OCI-LY3 (cell line): ENCODE measurements around the gene ETDB.
A peak's percentile ranks its signal among the peaks of the same experiment; 100 is the strongest.

Experiments used
- H2AFZ ChIP-seq: fragments of 200-600, 300-600 bp; shearing (Covaris generic); 2 replicates; pipeline ENCODE4 v1.6.0; 2014; ENCODE audit warnings: antibody characterized with exemption, low read depth, low read length
- H3K27ac ChIP-seq: fragments of 200-600, 300-600 bp; sonication (generic); 2 replicates; pipeline ENCODE4 v1.5.1; 2014; ENCODE audit warnings: mild to moderate bottlenecking, low read length, moderate library complexity, mixed read lengths
- H3K27me3 ChIP-seq: fragments of 200-600, 300-600 bp; sonication (generic); 2 replicates; pipeline ENCODE4 v1.6.1; 2014; ENCODE audit warnings: low read depth, low read length, mixed read lengths
- H3K36me3 ChIP-seq: fragments of 200-600, 300-600 bp; sonication (generic); replicated peaks from 2 replicates; pipeline ENCODE3; 2014; ENCODE audit warnings: low read depth, low read length, mixed read lengths
- H3K4me1 ChIP-seq: fragments of 300-600, 200-600 bp; sonication (generic); 2 replicates; pipeline ENCODE4 v1.6.1; 2014; ENCODE audit warnings: low read length, mixed read lengths
- H3K4me2 ChIP-seq: fragments of 200-600, 300-600 bp; sonication (generic); 2 replicates; pipeline ENCODE4 v1.6.1; 2014; ENCODE audit warnings: low read length, mixed read lengths
- H3K4me3 ChIP-seq: fragments of 300-600, 200-600 bp; sonication (generic); 2 replicates; pipeline ENCODE4 v1.5.1; 2014; ENCODE audit warnings: antibody characterized with exemption, mild to moderate bottlenecking, low read length, moderate library complexity
- H3K79me2 ChIP-seq: fragments of 300-600, 200-600 bp; shearing (Covaris generic); 2 replicates; pipeline ENCODE4 v1.6.1; 2014; ENCODE audit warnings: mild to moderate bottlenecking, low read length, mixed read lengths
- H3K9ac ChIP-seq: fragments of 300-600, 200-600 bp; shearing (Covaris generic); 2 replicates; pipeline ENCODE4 v1.6.0; 2014; ENCODE audit warnings: mild to moderate bottlenecking, low read length, moderate library complexity
- H3K9me3 ChIP-seq: fragments of 200-600, 300-600 bp; shearing (Covaris generic); 2 replicates; pipeline ENCODE4 v1.6.1; 2014; ENCODE audit warnings: low read length, mixed read lengths; ENCODE audit not compliant: insufficient read depth
- H4K20me1 ChIP-seq: fragments of 200-600, 300-600 bp; sonication (generic); 2 replicates; pipeline ENCODE4 v1.6.1; 2016; ENCODE audit warnings: low read length, mixed read lengths; ENCODE audit not compliant: insufficient read depth
- EZH2phosphoT487 ChIP-seq: fragments of 200-600 bp; shearing (Covaris generic); IDR thresholded peaks from 2 replicates; pipeline ENCODE4 v1.6.1; 2018; ENCODE audit warnings: antibody characterized with exemption, mixed run types, low read depth
- TF ChIP-seq, protein P1 (sequence below): fragments of 200-600, 300-600 bp; sonication (generic); IDR thresholded peaks from 2 replicates; pipeline ENCODE4 v1.5.1; 2014; ENCODE audit warnings: antibody characterized with exemption, low read length, low read depth

The ETDB gene

DNA sequence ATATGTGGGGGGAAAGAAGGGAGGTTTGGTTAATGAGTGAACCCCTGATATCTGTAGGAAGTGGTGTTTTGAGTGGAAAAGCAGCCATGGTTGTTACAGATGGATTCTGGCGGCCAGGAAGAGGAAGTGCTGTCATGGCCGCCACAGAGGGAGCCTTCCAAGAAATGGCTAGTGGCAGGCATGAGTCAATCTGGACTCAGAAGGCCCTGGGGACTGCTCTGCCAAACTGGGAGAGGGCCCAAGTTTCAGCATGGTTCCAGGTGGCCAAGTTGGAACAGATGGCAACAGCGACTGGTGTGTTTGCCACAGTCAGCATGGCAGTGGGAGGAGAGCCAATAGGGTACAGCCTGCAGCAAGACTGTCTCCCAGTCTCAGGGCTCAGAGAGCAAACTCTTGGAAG is 32.5 kb downstream of the ETDB start:
- no peaks in the 10 kb centered on the region for H3K79me2 ChIP-seq
- H3K4me3 ChIP-seq, result no peak overlapping the region
- no peaks in the 10 kb centered on the region for H4K20me1 ChIP-seq
- H3K27ac ChIP-seq, result no peak overlapping the region
- TF ChIP-seq EZH2phosphoT487, result no peak
- no peaks in the 10 kb centered on the region for H3K27me3 ChIP-seq
- no peak overlapping the region for H2AFZ ChIP-seq
- no peaks in the 10 kb centered on the region for H3K9me3 ChIP-seq
- no peak overlapping the region for H3K9ac ChIP-seq
- no peak overlapping the region for H3K4me2 ChIP-seq
- peaks cover 10% of the 10 kb centered on the region; the same call in 1 of the 2 replicates for H3K4me1 ChIP-seq
- H3K36me3 ChIP-seq, result no peaks in the 10 kb centered on the region

DNA sequence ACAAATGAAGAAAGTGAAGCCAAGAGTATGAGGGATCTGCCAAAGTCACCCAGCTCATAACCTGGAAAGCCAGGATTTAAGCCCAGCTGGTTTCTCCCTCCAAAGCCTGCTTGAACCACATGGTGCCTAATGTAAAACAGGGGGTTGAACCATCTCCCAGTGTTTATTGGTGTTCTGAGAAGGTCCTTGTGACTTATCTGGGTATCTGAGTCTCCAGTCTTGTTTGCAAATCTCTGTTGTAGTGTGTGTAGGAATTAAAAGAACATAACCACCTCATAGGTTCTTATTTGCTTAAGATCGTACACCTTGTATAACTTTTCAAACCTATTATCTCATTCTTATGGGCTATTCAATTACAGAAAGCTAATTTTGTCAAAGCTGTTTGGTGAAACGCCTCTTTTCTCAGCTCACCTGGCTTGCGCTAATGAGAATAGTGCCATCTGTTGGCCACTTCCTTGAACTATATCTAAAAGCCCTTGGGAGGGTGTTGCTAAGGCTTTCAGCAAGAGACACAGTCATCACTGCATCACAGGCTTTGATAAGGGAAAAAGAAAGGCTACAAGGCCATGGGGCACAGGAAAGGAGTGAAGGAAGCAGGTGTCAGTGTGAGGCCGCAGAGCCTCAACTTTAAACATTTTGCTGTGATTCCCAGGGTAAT is 34.0 kb downstream of the ETDB start:
- no peak overlapping the region for H3K27ac ChIP-seq
- peak overlapping the region; percentile 28 for H3K4me2 ChIP-seq
- peak overlapping the region; percentile 95 for H2AFZ ChIP-seq
- no peak overlapping the region for H3K9ac ChIP-seq
- H3K4me1 ChIP-seq, result peaks cover 10% of the 10 kb centered on the region; the same call in 1 of the 2 replicates
- H4K20me1 ChIP-seq, result no peaks in the 10 kb centered on the region
- H3K79me2 ChIP-seq, result no peaks in the 10 kb centered on the region
- TF ChIP-seq, protein P1, sequence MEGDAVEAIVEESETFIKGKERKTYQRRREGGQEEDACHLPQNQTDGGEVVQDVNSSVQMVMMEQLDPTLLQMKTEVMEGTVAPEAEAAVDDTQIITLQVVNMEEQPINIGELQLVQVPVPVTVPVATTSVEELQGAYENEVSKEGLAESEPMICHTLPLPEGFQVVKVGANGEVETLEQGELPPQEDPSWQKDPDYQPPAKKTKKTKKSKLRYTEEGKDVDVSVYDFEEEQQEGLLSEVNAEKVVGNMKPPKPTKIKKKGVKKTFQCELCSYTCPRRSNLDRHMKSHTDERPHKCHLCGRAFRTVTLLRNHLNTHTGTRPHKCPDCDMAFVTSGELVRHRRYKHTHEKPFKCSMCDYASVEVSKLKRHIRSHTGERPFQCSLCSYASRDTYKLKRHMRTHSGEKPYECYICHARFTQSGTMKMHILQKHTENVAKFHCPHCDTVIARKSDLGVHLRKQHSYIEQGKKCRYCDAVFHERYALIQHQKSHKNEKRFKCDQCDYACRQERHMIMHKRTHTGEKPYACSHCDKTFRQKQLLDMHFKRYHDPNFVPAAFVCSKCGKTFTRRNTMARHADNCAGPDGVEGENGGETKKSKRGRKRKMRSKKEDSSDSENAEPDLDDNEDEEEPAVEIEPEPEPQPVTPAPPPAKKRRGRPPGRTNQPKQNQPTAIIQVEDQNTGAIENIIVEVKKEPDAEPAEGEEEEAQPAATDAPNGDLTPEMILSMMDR, result peak; percentile 72
- TF ChIP-seq EZH2phosphoT487, result no peak
- no peaks in the 10 kb centered on the region for H3K9me3 ChIP-seq
- H3K36me3 ChIP-seq, result no peaks in the 10 kb centered on the region
- no peaks in the 10 kb centered on the region for H3K27me3 ChIP-seq
- no peak overlapping the region for H3K4me3 ChIP-seq

DNA sequence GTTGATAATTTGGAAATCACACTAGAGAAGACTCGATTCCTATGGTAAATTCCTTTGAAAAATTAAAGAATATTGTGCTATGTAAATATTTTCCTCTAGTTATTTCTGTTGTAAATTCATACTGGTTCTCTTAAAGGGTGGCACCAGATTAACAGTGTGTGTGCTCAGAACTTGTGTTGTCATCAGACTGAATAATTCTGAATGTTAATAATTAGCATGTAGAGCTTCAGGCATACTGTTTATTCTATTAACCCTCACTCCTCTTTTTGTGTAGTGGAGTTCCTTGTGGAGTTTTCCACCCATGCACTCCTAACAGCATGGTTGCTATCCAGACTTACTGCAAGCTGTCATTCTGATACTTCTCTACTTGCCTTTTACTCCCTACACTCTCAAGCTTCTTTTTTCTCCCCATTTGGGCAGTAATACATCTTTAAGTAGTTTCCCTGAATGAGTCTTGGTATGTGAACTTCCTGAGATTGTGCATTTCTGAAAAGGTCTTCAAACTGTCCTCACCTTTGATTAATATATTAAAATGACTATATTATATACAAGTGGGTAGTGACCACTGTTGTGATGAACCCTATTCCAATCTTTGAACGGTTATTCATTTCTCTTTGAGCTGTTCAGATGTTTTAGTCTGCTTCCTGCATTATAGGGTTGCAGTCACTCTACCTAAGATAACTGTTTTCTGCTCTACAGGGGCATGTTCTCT is 38.5 kb downstream of the ETDB start:
- Histone ChIP-seq H3K27ac (no peak overlapping the region), H3K9ac (no peak overlapping the region), H3K4me3 (no peak overlapping the region), H3K4me1 (peaks cover 7% of the 10 kb centered on the region; the same call in 1 of the 2 replicates), H4K20me1 (no peaks in the 10 kb centered on the region), H3K79me2 (no peaks in the 10 kb centered on the region), H3K27me3 (no peaks in the 10 kb centered on the region; the same call in 1 of the 2 replicates), H3K36me3 (no peaks in the 10 kb centered on the region), H3K9me3 (no peaks in the 10 kb centered on the region), H2AFZ (no peak overlapping the region), H3K4me2 (no peak overlapping the region)
- TF ChIP-seq, protein P1, result no peak
- TF ChIP-seq EZH2phosphoT487, result no peak
